GM11168 (cell line): ENCODE data around the gene BAZ2B.

Experiments
- in situ Hi-C: fragments of 300-500 bp; cut with MboI; formaldehyde crosslinking; loops from one replicate; pipeline ENCODE4 v1.12.0; 2022; ENCODE audit warnings: low sequenced_read_pairs; ENCODE audit not compliant: unreplicated experiment

Gene BAZ2B

DNA sequence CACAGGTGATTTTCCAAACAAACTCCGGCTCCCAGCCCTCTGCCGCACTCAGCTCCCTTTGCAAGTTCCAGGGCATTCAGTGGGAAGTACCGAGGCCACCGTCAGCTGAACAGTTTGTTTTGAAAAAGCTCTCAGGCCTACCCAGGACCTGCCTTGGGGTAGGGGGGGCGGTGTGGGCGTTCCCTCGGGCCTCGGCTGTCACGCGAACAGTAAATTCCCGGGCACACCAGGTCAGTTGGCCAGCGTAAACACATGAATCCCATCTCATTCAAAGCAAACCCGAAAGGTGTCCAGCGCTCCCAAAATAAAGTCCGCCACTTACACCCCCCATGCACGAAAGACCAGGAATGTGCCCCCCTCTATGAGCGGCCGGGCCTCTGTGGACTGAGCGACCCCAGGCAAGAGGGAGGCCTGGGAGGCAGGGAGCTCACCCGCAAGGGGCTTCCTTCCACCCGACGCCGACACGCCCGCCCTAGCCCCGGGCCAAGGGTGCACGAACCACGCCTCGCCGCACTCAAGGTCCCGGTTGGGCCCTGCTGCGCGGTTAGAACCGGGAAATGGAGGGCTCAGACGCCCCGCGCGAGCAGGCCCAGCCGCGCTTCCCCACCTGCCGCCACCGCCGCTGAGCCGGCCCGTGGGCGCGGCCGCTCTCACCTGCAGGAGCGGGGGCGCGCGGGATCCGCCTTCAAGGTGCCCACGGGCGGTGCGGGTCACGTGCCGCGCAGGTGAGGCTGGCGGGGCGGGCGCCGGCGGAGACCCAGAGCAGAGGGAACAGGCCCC, 330.2 kb downstream of the BAZ2B start, which contains the start of gene WDSUB1:
Gene WDSUB1 (minus strand): TSS at position 775 of the 780 bp plus-strand sequence. CDS start 3,634 bp downstream, outside the sequence.
- in situ Hi-C loops = no loop called here

DNA sequence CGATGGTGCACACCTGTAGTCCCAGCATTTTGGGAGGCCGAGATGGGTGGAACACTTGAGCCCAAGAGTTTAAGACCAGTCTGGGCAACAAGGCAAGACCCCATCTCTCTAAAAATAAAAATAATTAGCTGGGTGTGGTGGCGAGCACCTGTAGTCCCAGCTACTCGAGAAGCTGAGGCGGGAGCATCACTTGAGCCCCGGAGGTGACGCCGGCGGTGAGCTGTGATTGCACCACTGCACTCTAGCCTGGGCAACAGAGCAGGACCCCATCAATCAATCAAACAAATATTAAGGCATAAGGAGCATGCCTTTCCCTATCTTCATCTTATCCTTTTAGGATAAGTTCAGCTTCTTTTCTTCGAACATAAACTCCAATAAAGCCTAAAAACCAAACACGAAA, 330.9 kb downstream of the BAZ2B start:
- in situ Hi-C loops = no loop called here

DNA sequence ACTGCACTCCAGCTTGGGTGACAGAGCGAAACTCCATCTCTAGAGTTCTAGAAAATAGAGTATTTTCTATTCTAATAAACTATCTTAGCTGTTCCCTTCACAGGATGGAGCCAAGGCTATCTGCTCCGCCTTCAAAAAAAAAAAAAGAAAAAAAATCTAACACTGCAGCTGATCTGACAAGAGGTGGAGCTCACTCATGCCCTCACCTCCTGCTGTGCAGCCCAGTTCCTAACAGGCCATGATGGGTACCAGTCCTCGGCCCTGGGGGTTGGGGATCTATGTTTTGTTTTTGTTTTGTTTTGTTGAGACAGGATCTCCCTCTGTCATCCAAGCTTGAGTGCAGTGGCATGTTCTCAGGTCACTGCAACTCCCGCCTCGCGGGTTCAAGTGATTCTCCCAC, 332.8 kb downstream of the BAZ2B start:
- in situ Hi-C loops = no loop called here

DNA sequence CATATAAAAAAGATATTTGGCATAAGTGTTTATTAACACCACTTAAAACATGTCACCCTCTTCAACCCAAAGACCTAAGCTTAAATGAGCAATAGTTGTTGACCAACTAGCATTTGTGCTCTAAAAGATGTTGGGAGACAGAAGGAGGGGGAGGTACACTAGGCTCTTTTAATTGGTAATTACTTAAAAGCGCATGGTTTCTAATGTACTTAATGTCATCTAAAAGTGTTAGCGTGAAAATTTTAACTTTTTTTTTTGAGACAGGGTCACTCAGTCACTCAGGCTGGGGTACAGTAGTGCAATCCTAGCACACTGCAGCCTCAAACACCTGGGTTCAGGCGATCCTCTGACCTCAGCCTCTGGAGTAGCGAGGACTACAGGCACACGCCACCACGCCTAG, 335.3 kb downstream of the BAZ2B start:
- in situ Hi-C loops = no loop called here

DNA sequence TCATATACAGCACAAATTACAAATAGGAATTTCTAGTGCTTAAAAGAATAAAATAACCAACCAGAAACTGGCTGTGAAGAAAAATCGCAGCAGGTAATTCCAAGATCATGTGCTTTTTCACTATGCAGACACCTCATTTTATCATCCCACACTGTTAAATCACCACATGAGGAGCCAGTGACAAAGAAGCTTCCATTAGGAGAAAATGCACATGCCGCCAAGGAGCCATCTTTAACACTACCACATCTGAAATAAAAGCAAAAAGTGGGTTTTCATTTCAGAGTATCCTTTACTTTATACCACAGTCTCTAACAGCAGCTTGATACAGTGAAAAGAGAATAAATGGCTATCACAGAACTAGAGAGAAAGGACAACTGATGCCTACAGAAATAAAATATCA, 336.6 kb downstream of the BAZ2B start:
- in situ Hi-C loops = no loop called here

DNA sequence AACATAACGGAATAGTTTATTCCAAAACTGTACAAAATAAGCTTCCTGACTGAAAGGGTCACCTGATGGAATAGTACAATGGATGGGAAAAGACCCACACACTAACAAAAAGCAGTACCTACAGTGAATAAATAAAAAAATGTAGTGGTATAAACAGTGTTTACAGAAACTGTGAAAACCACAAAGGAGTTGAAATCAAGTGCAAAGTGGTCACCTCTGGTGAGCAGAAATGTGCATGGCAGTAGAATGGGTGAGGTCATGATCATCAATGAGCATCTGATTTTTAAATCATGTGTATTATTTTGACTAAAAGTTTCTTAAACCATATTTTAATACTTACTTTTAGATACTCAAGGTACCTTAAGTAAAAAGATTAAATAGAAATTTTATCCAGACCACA, 341.2 kb downstream of the BAZ2B start:
- in situ Hi-C loops = no loop called here

DNA sequence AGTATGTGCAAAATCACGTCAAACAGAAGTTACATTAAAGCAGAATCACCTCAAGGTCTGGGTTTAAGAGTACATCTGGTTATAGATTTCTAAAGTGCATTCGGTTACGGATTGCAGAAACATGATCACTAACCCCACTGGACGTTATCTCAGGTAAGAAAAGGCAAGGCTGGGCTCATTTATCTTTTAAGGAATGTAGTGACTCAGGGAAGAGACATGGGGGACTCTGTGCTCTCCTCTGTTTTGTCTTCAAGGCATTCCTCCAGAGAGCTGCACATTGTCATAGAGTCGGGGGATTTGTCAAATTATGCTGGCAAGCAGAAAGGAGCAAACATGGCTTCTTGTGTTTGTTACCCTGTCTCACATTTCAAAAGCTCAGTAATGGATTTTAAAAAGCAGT, 344.2 kb downstream of the BAZ2B start:
- in situ Hi-C loops = no loop called here

DNA sequence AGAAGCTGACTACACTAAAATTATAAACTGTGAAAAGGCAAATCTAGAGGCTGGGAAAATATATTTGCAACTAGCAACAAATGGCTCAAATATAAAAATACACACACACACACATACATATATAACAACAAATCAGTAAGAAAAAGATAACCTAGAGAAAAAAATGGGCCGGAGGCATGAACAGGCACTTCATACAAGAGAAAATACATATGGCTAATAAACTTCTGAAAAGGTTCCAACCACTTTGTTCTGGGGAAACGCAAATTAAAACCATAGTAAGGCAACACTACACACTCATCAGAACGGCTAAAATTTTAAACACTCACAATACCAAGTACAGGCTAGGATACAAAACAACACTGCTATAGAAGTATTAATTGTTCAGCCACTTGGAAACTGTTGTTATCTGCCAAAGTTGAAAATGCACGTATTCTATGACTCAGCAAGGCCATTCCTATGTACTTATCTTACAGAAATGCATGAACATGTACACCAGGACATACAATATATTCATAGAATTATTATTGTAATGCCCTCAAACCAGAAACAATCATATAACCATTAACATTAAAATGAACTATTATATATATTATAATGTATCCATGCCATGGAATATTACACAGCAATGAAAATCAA, 345.5 kb downstream of the BAZ2B start:
- in situ Hi-C loops = no loop called here
